ENCODE data around the gene IPO13.

DNA sequence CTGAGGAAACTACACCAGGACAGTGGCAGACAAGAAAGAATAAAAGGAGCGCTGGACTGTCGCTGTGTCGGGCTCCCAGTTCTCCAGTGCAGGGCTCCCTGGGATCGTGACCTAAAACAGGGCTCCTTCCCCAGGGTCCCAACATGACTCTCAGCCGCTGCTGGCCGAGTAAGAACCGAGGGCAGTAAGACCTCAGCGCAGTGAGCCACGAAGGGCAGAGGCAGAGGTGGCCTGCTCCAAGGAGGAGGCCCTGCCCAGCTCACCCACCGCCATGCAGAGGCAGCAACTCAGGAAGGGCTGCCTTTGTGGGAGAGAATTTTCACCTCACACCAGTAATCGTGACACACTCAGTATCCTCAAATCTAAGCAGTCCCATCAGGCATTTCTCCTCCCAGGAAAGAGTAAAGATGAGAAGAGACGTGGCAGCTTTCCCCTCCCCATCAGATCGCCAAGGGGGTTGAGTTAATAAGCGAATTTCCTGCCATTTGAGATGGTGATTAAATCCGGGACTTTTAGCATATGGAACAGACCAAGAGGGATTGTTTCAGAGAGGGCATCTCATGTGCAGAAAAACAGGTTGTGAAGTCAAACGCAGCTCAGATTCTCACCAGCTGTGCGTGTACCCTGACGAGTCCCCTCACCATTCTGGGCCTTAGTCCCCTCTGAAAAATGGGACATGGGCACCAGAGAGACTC is 32.9 kb upstream of the IPO13 start:
- TF ChIP-seq, protein P1, sequence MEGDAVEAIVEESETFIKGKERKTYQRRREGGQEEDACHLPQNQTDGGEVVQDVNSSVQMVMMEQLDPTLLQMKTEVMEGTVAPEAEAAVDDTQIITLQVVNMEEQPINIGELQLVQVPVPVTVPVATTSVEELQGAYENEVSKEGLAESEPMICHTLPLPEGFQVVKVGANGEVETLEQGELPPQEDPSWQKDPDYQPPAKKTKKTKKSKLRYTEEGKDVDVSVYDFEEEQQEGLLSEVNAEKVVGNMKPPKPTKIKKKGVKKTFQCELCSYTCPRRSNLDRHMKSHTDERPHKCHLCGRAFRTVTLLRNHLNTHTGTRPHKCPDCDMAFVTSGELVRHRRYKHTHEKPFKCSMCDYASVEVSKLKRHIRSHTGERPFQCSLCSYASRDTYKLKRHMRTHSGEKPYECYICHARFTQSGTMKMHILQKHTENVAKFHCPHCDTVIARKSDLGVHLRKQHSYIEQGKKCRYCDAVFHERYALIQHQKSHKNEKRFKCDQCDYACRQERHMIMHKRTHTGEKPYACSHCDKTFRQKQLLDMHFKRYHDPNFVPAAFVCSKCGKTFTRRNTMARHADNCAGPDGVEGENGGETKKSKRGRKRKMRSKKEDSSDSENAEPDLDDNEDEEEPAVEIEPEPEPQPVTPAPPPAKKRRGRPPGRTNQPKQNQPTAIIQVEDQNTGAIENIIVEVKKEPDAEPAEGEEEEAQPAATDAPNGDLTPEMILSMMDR (IDR thresholded peaks at IDR 0.05) = no peak
- TF ChIP-seq POLR2A (IDR thresholded peaks at IDR 0.05) = no peak

Data from esophagus squamous epithelium (tissue), 4 donors.